GM19023 (cell line): ENCODE data around the gene RNF220.

Experiments used
- ATAC-seq: cut with Tn5 transposase; IDR thresholded peaks from one replicate; pipeline ENCODE4 v1.9.1; 2021; ENCODE audit warnings: mild to moderate bottlenecking, moderate library complexity; ENCODE audit not compliant: unreplicated experiment

The RNF220 gene

GRCh38 chr1:44406737-44407429, 1.8 kb downstream of the RNF220 start:
- no peak for ATAC-seq

DNA sequence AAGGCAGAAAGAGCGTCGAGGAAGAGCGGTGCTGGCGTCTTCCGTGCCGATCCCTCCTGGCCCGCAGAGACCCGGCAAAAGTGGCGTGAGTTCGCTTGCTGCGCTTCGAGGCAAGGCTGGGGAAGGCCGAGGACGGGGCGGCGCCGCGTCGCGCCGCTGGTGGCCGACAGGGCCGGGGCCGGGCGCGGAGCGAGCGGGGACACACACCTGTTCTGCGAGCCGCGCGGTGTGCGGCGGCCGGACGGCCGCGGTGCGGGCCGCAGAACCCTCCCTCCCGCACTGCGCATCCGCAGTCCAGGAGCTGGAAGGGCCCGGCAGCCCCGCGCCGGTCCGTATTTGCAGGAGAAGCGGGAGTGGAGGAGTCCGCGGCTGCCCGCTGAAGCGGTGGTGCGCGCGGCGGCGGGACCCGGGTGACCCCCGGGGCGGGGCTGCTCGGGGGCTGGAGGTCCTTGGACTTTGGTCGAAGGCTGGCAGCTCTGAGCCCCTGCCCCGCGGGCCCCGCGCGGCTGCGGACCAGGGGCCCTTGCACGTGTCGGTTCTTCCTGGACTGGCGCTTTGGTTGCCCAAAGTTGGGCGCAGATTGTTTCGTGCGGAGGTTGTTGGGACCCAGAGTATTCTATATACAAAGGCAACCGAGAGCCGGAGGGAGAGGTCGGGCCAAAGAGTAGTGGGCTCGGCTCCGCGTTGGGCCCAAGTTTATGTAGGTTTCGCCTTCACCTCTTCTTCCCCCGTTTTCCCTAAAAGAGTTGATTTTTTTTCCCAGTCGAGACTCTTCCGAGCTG, 2.6 kb downstream of the RNF220 start:
- ATAC-seq: no peak

DNA sequence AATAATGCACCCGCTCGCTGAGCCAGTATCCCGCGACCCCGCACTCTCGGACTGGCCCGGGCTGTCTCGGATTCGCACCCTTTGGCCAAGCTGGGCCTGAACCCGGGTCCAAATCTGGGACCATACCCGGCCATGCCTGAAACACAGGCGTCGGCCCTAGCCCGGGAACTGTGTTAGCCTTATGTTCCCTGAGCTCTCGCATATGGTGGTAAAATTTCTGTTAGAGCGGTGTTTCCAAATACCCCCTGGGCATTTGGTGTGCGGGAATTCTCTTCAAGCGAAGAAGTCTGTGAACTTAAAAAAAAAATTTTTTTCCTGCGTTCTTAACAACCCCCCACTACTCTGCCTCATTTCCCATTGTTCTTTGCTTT, 3.1 kb downstream of the RNF220 start:
- no peak for ATAC-seq

DNA sequence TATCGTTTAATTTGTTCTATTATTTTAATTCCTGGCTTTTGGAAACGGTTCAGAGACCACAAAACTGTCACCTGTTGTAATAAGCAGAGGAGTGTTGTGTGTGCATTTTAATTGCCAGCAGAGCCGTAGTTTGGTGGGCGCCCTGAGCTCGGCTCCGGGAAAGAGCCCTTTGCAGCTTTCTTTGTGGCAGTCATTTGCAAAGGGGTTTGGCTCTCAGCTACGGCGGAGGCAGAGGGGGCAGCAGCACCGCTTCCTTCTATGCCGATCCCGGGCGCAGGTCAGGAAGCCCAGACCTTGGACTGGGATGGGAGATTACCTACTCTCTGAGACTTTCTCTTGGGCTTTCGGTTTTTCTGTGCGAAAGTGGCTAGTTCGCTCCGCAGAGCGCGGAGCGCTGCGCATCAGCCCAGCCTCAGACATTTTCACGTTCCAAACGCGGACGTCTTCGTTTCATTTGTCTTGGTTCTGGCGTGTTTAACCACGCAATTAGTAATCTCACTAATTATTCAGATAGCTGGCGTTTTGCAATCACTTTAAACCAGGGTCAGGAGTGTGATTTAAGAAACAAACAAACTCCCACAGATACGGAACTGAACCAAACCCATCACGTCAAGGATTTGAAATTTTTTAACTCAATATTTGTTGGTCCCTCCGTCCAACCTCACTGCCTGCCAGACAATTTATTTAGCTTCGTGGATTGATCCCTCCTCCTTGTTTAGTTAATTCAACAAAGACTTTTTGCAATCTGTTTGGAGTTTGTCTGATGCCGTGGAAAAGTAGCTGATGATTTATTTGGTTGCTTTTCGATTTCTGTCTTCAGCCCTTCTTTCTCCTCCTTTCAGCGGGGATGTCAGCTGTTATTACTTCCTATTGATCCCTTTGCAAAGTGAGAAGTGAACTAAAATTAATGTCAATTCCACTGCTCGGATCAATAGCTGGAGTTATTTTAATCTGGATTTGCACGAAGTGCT, 3.9 kb downstream of the RNF220 start:
- no peak for ATAC-seq

- ATAC-seq: no peak
Observed at GRCh38 chr1:44409757-44410156, 4.7 kb downstream of the RNF220 start.

DNA sequence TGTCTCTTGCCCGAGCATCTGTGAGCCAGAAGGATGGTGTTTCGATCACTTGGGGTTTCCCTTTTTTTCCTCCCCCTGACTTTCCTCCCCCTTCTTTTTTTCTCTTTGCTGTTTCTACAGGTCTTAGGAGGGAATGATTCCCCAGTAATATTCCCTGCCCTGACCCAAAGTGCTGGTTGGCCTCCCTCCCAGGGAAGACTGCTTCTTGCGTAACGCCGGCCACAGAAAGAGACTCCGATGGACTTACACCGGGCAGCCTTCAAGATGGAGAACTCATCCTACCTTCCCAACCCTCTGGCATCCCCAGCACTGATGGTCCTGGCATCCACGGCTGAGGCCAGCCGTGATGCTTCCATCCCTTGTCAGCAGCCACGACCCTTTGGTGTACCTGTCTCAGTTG, 6.8 kb downstream of the RNF220 start:
- no peak for ATAC-seq

GRCh38 chr1:44412601-44413000, 7.5 kb downstream of the RNF220 start:
- no peak for ATAC-seq

DNA sequence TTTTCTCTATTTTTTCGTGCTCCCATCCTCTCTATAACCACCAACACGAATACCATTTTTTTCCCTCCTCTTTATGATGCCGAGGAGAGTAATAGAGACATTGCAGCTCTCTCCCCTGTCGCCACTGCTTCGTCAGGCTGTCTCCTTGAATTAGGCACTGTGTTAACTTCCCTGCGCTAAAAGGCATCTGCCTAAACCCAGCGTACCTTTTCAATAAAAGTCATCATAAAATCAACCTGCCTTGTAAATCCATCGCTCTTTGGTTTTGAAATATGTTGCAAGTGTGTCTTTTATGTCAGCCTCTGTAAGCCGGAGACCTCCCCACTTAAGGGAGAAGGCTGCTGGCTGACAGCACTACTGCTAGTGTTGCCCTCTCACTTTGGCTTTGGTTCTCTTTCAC, 8.7 kb downstream of the RNF220 start:
- ATAC-seq: no peak

DNA sequence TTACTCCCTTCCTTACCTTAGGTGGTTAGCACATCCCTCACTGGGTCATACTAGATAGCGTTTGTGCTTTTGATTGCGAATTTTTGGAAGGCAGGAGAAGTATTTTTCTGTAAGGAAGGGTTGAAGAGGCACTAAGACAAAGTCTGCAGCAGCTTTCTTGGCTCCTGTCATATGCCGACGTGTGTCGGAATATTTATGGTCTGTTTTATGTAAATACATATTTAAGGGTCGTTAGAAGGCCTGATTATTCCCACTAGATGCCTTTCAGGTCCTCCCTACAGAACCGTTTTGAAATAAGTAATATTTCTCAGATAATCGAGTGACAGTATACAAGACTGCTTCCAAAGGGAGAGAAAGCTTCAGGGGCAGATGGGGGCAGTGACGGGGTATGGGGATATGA, 10.0 kb downstream of the RNF220 start:
- no peak for ATAC-seq

DNA sequence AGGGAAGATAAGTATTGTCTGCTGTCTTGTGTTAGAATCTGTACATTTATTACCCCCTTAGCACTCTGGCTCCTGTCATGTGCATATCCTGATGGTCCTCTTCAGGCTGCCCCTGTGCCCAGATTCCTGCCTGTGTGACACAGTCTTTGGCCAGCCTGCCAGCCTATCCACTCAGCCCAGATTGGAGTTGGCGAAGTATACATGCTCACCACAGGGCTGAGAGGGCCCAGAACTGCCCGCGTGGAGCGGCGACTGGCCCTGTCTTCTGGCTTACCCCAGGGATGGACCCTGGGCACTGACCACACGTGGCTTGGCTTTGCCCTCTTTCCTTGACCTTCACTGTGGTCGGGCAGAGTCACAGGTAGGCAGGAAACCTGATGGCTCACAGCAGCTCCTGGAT, 11.4 kb downstream of the RNF220 start:
- ATAC-seq: no peak

DNA sequence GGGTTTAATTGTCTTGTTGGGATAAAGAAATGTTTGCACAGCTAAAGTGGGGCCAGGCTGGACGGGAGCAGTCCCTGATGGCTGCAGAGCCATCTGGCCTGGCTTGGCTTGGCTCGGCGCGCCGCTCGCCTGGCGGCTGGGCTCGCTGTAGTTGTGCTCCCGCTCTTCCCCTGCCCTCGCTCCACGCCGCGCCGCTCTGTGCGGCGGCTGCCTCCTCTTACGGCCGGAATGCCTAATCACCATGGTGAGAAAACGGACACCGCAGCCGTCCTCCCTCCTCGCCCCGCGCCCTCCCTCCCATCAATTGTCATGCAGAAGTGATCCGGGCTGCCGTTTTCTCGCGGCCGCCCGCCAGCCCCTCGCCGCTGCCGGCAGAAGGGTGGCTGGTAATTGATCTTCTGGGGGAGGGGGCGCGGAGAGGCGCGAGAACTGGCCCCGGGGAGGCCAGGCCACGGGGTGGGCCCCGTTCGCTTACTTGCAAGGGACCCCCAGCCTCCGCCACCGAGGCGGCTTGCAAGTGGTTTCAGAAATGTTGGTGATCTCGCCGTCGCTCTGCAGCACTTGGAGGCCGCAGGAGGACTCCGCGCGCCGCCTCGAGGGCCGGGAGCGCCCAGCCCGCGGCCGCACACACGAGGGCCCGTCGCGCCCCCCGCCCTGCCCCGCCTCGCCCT, 12.4 kb downstream of the RNF220 start:
- ATAC-seq: no peak

GRCh38 chr1:44418022-44418673, 13.1 kb downstream of the RNF220 start:
- ATAC-seq: no peak

DNA sequence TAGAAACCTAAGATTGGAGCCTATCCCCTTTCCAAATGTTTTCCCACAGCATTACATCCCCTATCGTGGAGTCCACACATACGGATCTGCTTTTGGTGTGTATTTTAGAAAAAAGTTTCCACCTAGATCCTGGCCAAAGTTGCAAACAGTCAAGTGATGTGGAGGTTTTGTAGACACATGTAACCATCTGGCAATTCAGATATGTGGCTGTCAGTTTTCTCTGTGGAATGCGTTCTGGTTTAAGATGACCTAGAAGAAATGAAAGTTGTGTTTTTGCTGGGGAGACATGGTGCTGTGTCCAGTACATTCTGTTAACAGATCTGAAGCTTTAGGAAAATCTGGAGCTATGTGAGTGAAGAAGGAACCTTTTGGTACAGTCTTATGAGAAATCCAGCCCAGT, 14.8 kb downstream of the RNF220 start:
- no peak for ATAC-seq

GRCh38 chr1:44420535-44420934, 15.5 kb downstream of the RNF220 start:
- no peak for ATAC-seq

GRCh38 chr1:44421446-44421884, 16.4 kb downstream of the RNF220 start:
- ATAC-seq: no peak

- ATAC-seq: no peak
Observed at GRCh38 chr1:44422161-44422560, 17.1 kb downstream of the RNF220 start.

GRCh38 chr1:44423591-44424537, 18.8 kb downstream of the RNF220 start:
- no peak for ATAC-seq

GRCh38 chr1:44424747-44425146, 19.7 kb downstream of the RNF220 start:
- no peak for ATAC-seq
